GM12878 (cell line): ENCODE data around the gene ZDHHC11. TPM values are rescaled to one million over a fixed set of nuclear protein-coding genes. Genes with fewer than 3 reads are reported as not detected.

Experiments
- ATAC-seq: fragments of 200-7000 bp; cut with Tn5 transposase; 3 replicates; pipeline ENCODE4 v1.9.1; 2020; ENCODE audit warnings: mild to moderate bottlenecking, moderate library complexity
- BruUV-seq: library from RNA; stranded (reverse); fragments of 400-500 nt; replicated peaks from 2 replicates; lab custom pipeline; 2021; lab: Mats Ljungman, UMichigan
- CTCF ChIA-PET: fragments of 300-600 bp; sonication (Branson Sonifier 250); formaldehyde crosslinking; extraction: SDS; loops from one replicate; lab custom pipeline; 2021; ENCODE audit warnings: inconsistent platforms; lab: Yijun Ruan, JAX
- POLR2A ChIA-PET: fragments of 350-600 bp; formaldehyde crosslinking; extraction: SDS; loops from one replicate; lab custom pipeline; 2021; ENCODE audit warnings: inconsistent platforms; lab: Charles Lee
- RAD21 ChIA-PET: fragments of 300-600 bp; sonication (Branson Sonifier 250); formaldehyde crosslinking; loops from one replicate; lab custom pipeline; 2023; ENCODE audit warnings: antibody characterized with exemption; ENCODE audit not compliant: unreplicated experiment; lab: Charles Lee
- SMC1A ChIA-PET: fragments of 300-600 bp; sonication (Branson Sonifier 250); formaldehyde crosslinking; loops from one replicate; lab custom pipeline; 2023; ENCODE audit not compliant: unreplicated experiment, uncharacterized antibody; lab: Charles Lee
- DNase-seq: peaks from one replicate; pipeline ENCODE4 v3.0.0-alpha.2; 2011; ENCODE audit warnings: low read depth, low spot score
- FAIRE-seq: peaks from 3 replicates; lab custom pipeline; 2011; peaks lifted over from hg19 to GRCh38; lab: Jason Lieb, UNC
- H2AFZ ChIP-seq: 2 replicates; pipeline ENCODE4 v1.6.0; 2011; ENCODE audit warnings: low read depth, low read length, control low read depth; ENCODE audit not compliant: control insufficient read depth
- H3K27ac ChIP-seq: 2 replicates; pipeline ENCODE4 v1.5.1; 2011; ENCODE audit warnings: control low read depth; ENCODE audit not compliant: control insufficient read depth, insufficient read depth
- H3K27me3 ChIP-seq, 2 experiments: replicated peaks in 1 of 2; 2 replicates each; pipeline versions ENCODE4 v1.6.0 to v1.6.1; 2011; ENCODE audit warnings: low read length in 1 of 2; ENCODE audit not compliant: control insufficient read depth in 2 of 2, insufficient read depth in 2 of 2
- H3K36me3 ChIP-seq, 2 experiments: 2 replicates each; pipeline ENCODE4 v1.5.1; 2011; ENCODE audit warnings: low read length in 1 of 2; ENCODE audit not compliant: control insufficient read depth in 2 of 2, insufficient read depth in 2 of 2
- H3K4me1 ChIP-seq: 2 replicates; pipeline ENCODE4 v1.6.1; 2011; ENCODE audit warnings: mild to moderate bottlenecking, low read length, moderate library complexity, mixed read lengths; ENCODE audit not compliant: control insufficient read depth, insufficient read depth
- H3K4me2 ChIP-seq: 2 replicates; pipeline ENCODE4 v1.6.0; 2011; ENCODE audit warnings: control low read depth; ENCODE audit not compliant: control insufficient read depth, insufficient read depth
- H3K4me3 ChIP-seq: fragments of 200-600 bp; sonication (generic); 2 replicates; pipeline ENCODE4 v1.5.1; 2016
- H3K79me2 ChIP-seq: 2 replicates; pipeline ENCODE4 v1.6.0; 2011; ENCODE audit warnings: low read length; ENCODE audit not compliant: control insufficient read depth, insufficient read depth
- H3K9ac ChIP-seq: 2 replicates; pipeline ENCODE4 v1.8.0; 2011; ENCODE audit warnings: low read length, control low read depth, mixed read lengths; ENCODE audit not compliant: control insufficient read depth, insufficient read depth
- H3K9me3 ChIP-seq: replicated peaks from 3 replicates; pipeline ENCODE4 v1.5.1; 2011; ENCODE audit warnings: mild to moderate bottlenecking, low read length; ENCODE audit not compliant: control insufficient read depth, insufficient read depth
- H4K20me1 ChIP-seq: 2 replicates; pipeline ENCODE4 v1.6.0; 2011; ENCODE audit not compliant: control insufficient read depth, insufficient read depth
- BRCA1 ChIP-seq: IDR thresholded peaks from 2 replicates; pipeline ENCODE4 v1.6.1; 2011; ENCODE audit warnings: low read depth, low read length, improper control_type of control experiment
- HCFC1 ChIP-seq: fragments of 150-350 bp; IDR thresholded peaks from 2 replicates; pipeline ENCODE4 v1.6.1; 2014; ENCODE audit warnings: low read length
- KLF5 ChIP-seq: fragments of 450-650 bp; IDR thresholded peaks from 2 replicates; pipeline ENCODE4 v1.6.1; 2014; ENCODE audit warnings: mild to moderate bottlenecking; ENCODE audit not compliant: partially characterized antibody
- STAT1 ChIP-seq: fragments of 450-650 bp; conservative IDR thresholded peaks from 2 replicates; pipeline ENCODE4 v1.6.1; 2014; ENCODE audit warnings: antibody characterized with exemption, mild to moderate bottlenecking
- TAF1 ChIP-seq: IDR thresholded peaks from 2 replicates; pipeline ENCODE4 v1.6.1; 2011; ENCODE audit warnings: mild to moderate bottlenecking, low read depth, low read length, borderline replicate concordance
- WGBS: methylation state at CpG from one replicate; pipeline ENCODE4 v1.1.6; 2016; ENCODE audit warnings: low lambda C conversion rate; ENCODE audit not compliant: insufficient replicate concordance, insufficient coverage; ENCODE audit errors: missing lambda C conversion rate; 5-methylcytosine and 5-hydroxymethylcytosine counted together
- in situ Hi-C: fragments of 300-500 bp; cut with MboI; formaldehyde crosslinking; loops from 9 replicates; pipeline ENCODE4 v1.14.3; 2018; ENCODE audit warnings: mixed read lengths
- intact Hi-C: fragments of 100-400 bp; cut with micrococcal nuclease; formaldehyde crosslinking; loops from one replicate; pipeline ENCODE4 v1.14.2; 2022; ENCODE audit not compliant: unreplicated experiment
- polyA plus RNA-seq, 11 experiments: library from polyadenylated mRNA; depleted of rRNA in 4 of 11; unstranded in 6 of 11; stranded (reverse) in 5 of 11; fragments of >200 nt; fragmentation: Nextera tagmentation in 4 of 11; fragmentation: Illumina TruSeq in 1 of 11; extraction: Ambion mirVana in 4 of 11; extraction: Trizol in 1 of 11; gene quantifications; 1 replicate in 1 of 11; 2 replicates in 10 of 11; pipeline versions ENCODE4 v1.2.1 to v1.2.3, GENCODE V29; 2011 to 2016; ENCODE audit warnings: inconsistent platforms in 2 of 11, missing spikeins in 2 of 11, low read depth in 1 of 11
- total RNA-seq, 4 experiments: library from RNA; depleted of rRNA in 3 of 4; stranded (reverse); fragments of >200 nt in 3 of 4; fragmentation: Illumina TruSeq in 1 of 4; extraction: Trizol in 1 of 4; gene quantifications; 2 replicates each; pipeline versions ENCODE4 v1.2.1 to v1.2.3, GENCODE V29; 2013 to 2021
- TF ChIP-seq, protein P1 (sequence below): IDR thresholded peaks from 2 replicates; pipeline ENCODE4 v1.6.1; 2011; ENCODE audit warnings: low read depth, low read length, improper control_type of control experiment, borderline replicate concordance
- TF ChIP-seq, protein P2 (sequence below): IDR thresholded peaks from 2 replicates; pipeline ENCODE4 v1.6.1; 2011; ENCODE audit warnings: mild to moderate bottlenecking, low read depth, low read length, moderate library complexity; ENCODE audit not compliant: insufficient replicate concordance
- TF ChIP-seq, protein P3 (sequence below): IDR thresholded peaks from 2 replicates; pipeline ENCODE4 v1.6.1; 2011; ENCODE audit warnings: borderline replicate concordance, low read depth, mild to moderate bottlenecking, moderate library complexity, mixed read lengths, low read length; ENCODE audit not compliant: insufficient read depth; ENCODE audit errors: extremely low read length

ZDHHC11 gene
- total and polyA plus RNA-seq, 10 of the 15 experiments (the other 5 are each of a cell fraction or from before 2014, with no cell fraction given) = 0.04 to 1.4 (median 0.30) TPM

DNA sequence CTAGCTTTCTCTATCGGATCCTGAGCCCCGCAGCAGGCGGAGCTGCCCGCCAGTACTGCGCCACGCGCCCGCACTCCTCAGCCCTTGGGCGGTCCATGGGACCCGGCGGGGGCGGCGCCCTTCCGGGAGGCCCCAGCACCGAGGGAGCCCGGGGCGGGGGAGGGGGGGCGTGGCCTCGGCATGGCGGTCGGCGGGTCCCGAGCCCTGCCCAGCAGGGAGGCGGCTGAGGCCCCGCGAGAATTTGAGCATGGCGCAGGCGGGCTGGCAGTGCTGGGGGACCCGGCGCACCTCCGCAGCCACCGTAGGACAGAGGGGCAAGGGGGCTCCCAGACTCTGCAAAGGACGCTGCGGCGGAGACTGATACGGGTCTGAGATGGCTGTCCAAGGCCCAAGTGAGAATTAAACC, 73.0 kb downstream of the ZDHHC11 start:
- ChIA-PET RAD21 (no interaction called here), CTCF (no interaction called here), POLR2A (no interaction called here), SMC1A (no interaction called here)
- ATAC-seq (no peak), DNase-seq (no peak), FAIRE-seq (no peak)
- H3K4me3 ChIP-seq = no peak overlapping the region
- in situ Hi-C loops (loop anchor here (5.0 kb wide), 1 partner anchor 95 kb away; no protein-coding TSS in a partner anchor), intact Hi-C loops (no loop called here)
- no peaks in the 10 kb centered on the region for H3K9me3 ChIP-seq
- no peak overlapping the region for H3K4me2 ChIP-seq
- H2AFZ ChIP-seq = no peak overlapping the region
- no peak overlapping the region for H3K27ac ChIP-seq
- 85% methylated on average over 24 of the region's 36 CpGs for WGBS
- no peaks in the 10 kb centered on the region for H3K27me3 ChIP-seq
- no TSS peak for BruUV-seq
- no peaks in the 10 kb centered on the region for H4K20me1 ChIP-seq
- no peaks in the 10 kb centered on the region for H3K79me2 ChIP-seq
- H3K4me1 ChIP-seq = no peaks in the 10 kb centered on the region
- no peaks in the 10 kb centered on the region for H3K36me3 ChIP-seq
- H3K9ac ChIP-seq = no peak overlapping the region
- TF ChIP-seq, protein P1, sequence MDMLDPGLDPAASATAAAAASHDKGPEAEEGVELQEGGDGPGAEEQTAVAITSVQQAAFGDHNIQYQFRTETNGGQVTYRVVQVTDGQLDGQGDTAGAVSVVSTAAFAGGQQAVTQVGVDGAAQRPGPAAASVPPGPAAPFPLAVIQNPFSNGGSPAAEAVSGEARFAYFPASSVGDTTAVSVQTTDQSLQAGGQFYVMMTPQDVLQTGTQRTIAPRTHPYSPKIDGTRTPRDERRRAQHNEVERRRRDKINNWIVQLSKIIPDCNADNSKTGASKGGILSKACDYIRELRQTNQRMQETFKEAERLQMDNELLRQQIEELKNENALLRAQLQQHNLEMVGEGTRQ = no peak
- TF ChIP-seq KLF5 = no peak
- TF ChIP-seq, protein P2, sequence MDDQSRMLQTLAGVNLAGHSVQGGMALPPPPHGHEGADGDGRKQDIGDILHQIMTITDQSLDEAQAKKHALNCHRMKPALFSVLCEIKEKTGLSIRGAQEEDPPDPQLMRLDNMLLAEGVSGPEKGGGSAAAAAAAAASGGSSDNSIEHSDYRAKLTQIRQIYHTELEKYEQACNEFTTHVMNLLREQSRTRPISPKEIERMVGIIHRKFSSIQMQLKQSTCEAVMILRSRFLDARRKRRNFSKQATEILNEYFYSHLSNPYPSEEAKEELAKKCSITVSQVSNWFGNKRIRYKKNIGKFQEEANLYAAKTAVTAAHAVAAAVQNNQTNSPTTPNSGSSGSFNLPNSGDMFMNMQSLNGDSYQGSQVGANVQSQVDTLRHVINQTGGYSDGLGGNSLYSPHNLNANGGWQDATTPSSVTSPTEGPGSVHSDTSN = no peak
- TF ChIP-seq TAF1 = no peak
- no peak for TF ChIP-seq STAT1
- no peak for TF ChIP-seq BRCA1
- TF ChIP-seq HCFC1 = no peak
- TF ChIP-seq, protein P3, sequence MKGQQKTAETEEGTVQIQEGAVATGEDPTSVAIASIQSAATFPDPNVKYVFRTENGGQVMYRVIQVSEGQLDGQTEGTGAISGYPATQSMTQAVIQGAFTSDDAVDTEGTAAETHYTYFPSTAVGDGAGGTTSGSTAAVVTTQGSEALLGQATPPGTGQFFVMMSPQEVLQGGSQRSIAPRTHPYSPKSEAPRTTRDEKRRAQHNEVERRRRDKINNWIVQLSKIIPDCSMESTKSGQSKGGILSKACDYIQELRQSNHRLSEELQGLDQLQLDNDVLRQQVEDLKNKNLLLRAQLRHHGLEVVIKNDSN = no peak
